Prostate gland (tissue), 2 donors: ENCODE data around the gene HIP1R.

ENCODE experiments used
- POLR2A ChIP-seq: fragments of 450-650 bp; IDR thresholded peaks from one replicate; pipeline ENCODE4 v1.6.1; 2016; ENCODE audit warnings: antibody characterized with exemption, mild to moderate bottlenecking
- POLR2AphosphoS5 ChIP-seq: sonication (generic); formaldehyde crosslinking; IDR thresholded peaks from one replicate; pipeline ENCODE4 v1.6.1; 2017; ENCODE audit warnings: antibody characterized with exemption
- TF ChIP-seq, protein P1 (sequence below), 4 experiments: fragments of 200-600 bp in 2 of 4; fragments of 450-650 bp in 2 of 4; sonication (generic) in 2 of 4; IDR thresholded peaks; 1 replicate in 3 of 4; 2 replicates in 1 of 4; pipeline ENCODE4 v1.5.1; 2016 to 2019; ENCODE audit warnings: antibody characterized with exemption in 4 of 4, mild to moderate bottlenecking in 2 of 4, moderate library complexity in 2 of 4

DNA sequence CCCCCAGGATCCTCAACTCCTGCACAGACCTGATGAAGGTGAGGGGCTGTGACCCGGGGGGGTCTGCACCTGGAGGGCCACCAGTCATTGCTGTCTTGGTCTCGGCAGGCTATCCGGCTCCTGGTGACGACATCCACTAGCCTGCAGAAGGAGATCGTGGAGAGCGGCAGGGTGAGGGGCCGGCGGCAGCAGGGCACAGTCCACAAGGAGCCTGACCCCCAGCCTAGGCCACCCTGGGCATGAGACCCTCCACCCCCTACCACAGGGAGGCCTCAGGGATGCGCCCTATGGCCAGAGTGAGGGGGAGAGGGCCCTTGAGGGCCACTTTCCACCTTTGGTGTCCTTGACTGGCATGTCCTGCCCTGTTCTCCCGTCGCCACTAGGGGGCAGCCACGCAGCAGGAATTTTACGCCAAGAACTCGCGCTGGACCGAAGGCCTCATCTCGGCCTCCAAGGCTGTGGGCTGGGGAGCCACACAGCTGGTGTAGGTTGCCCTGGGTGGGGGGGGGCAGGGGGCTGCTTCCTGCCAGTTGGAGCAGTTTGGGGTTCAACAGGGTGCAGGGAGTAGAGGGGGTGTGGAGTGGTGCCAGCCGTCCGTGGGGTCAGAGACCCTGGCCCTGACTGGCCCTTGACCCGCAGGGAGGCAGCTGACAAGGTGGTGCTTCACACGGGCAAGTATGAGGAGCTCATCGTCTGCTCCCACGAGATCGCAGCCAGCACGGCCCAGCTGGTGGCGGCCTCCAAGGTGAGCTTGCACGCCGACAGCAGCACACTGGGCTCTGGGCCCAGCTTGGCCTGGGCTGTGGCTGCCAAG, 25.0 kb downstream of the HIP1R start:
- TF ChIP-seq POLR2A = no peak
- peak; percentile 61 for TF ChIP-seq POLR2AphosphoS5
- TF ChIP-seq, protein P1, sequence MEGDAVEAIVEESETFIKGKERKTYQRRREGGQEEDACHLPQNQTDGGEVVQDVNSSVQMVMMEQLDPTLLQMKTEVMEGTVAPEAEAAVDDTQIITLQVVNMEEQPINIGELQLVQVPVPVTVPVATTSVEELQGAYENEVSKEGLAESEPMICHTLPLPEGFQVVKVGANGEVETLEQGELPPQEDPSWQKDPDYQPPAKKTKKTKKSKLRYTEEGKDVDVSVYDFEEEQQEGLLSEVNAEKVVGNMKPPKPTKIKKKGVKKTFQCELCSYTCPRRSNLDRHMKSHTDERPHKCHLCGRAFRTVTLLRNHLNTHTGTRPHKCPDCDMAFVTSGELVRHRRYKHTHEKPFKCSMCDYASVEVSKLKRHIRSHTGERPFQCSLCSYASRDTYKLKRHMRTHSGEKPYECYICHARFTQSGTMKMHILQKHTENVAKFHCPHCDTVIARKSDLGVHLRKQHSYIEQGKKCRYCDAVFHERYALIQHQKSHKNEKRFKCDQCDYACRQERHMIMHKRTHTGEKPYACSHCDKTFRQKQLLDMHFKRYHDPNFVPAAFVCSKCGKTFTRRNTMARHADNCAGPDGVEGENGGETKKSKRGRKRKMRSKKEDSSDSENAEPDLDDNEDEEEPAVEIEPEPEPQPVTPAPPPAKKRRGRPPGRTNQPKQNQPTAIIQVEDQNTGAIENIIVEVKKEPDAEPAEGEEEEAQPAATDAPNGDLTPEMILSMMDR (IDR thresholded peaks at IDR 0.05) = peak; percentile 95 to 99 (median 96)
